Posterior cingulate gyrus (tissue), 11 donors: Measurements from ENCODE around the gene COPS3.

Experiments used
- DNase-seq, 10 donors: peaks; one replicate each; pipeline versions ENCODE4 v3.0.0 to v3.0.0-alpha.2; 2020 to 2021; ENCODE audit warnings: mixed read lengths in 3 of 10
- intact Hi-C: fragments of 100-400 bp; cut with DNase I; formaldehyde crosslinking; loops from one replicate; pipeline ENCODE4 v1.15.1; 2023

COPS3 gene

GRCh38 chr17:17253406-17253805 is 27.6 kb downstream of the COPS3 start:
- DNase-seq, result no peak

GRCh38 chr17:17252149-17252661 is 28.8 kb downstream of the COPS3 start:
- intact Hi-C loops, result no loop called here
- peak in 4 of 10 donors; percentile 48 to 87 (median 82) for DNase-seq

More at GRCh38 chr17:17253406-17253805, 27.6 kb downstream of the COPS3 start:
- intact Hi-C loops, result no loop called here

GRCh38 chr17:17246879-17247278 is 34.2 kb downstream of the COPS3 start:
- DNase-seq, result peak in 1 of 10 donors; percentile 12
- intact Hi-C loops, result no loop called here

GRCh38 chr17:17243163-17243562 is 37.9 kb downstream of the COPS3 start:
- intact Hi-C loops, result no loop called here
- DNase-seq, result no peak

GRCh38 chr17:17242246-17242645 is 38.8 kb downstream of the COPS3 start:
- intact Hi-C loops, result no loop called here
- DNase-seq, result peak in 2 of 10 donors; percentile 62 to 70

GRCh38 chr17:17241656-17242055 is 39.4 kb downstream of the COPS3 start:
- intact Hi-C loops, result no loop called here
- peak in 2 of 10 donors; percentile 22 to 52 for DNase-seq

- DNase-seq, result peak in 1 of 10 donors; percentile 1
- intact Hi-C loops, result no loop called here
These were observed 41.2 kb downstream of the COPS3 start for GRCh38 chr17:17239832-17240231.

- peak; percentile 90 to 99 (median 94) for DNase-seq
- intact Hi-C loops, result loop anchor here (2.0 kb wide), 2 partner anchors 32 to 44 kb away; partner anchors contain the start of gene COPS3
These were observed 43.8 kb downstream of the COPS3 start, which contains the start of gene FLCN for GRCh38 chr17:17237026-17237799. TSS of gene FLCN (minus strand) at chr17:17237168. CDS start at chr17:17228137, 9,031 bp downstream.

GRCh38 chr17:17236295-17237025 is 44.6 kb downstream of the COPS3 start:
- peak in 2 of 10 donors; percentile 16 to 85 for DNase-seq

GRCh38 chr17:17235212-17236174 is 45.6 kb downstream of the COPS3 start:
- intact Hi-C loops, result loop anchor here (2.0 kb wide), 2 partner anchors 31 to 45 kb away; partner anchors contain the start of gene COPS3
- DNase-seq, result peak in 5 of 10 donors; percentile 28 to 88 (median 78)

More at GRCh38 chr17:17236295-17237025, 44.6 kb downstream of the COPS3 start:
- intact Hi-C loops, result loop anchor here (2.0 kb wide), 2 partner anchors 32 to 44 kb away; partner anchors contain the start of gene COPS3

- DNase-seq, result peak in 3 of 10 donors; percentile 37 to 71 (median 66)
- intact Hi-C loops, result no loop called here
These were observed 48.8 kb downstream of the COPS3 start for GRCh38 chr17:17232303-17232621.

- intact Hi-C loops, result no loop called here
- peak in 5 of 10 donors; percentile 40 to 89 (median 79) for DNase-seq
These were observed 49.3 kb downstream of the COPS3 start for GRCh38 chr17:17231621-17232302.

- intact Hi-C loops, result no loop called here
These were observed 51.3 kb downstream of the COPS3 start for GRCh38 chr17:17229416-17230384.

GRCh38 chr17:17228521-17229279 is 52.3 kb downstream of the COPS3 start:
- intact Hi-C loops, result no loop called here
- DNase-seq, result peak in 5 of 10 donors; percentile 36 to 76 (median 49)

More at GRCh38 chr17:17229416-17230384, 51.3 kb downstream of the COPS3 start:
- DNase-seq, result peak in 3 of 10 donors; percentile 38 to 79 (median 63)

- intact Hi-C loops, result no loop called here
- peak in 8 of 10 donors; percentile 56 to 92 (median 68) for DNase-seq
These were observed 53.2 kb downstream of the COPS3 start for GRCh38 chr17:17227608-17228520.
